Calu3 (cell line): Measurements from ENCODE around the gene DAP3. TPM values are rescaled to one million over a fixed set of nuclear protein-coding genes. Genes with fewer than 3 reads are reported as not detected.

Experiments used
- BruUV-seq: library from RNA; stranded (reverse); fragments of 400-500 nt; replicated peaks from 2 replicates; lab custom pipeline; 2021; lab: Mats Ljungman, UMichigan
- CTCF ChIA-PET: fragments of 300-600 bp; sonication (Branson Sonifier 250); formaldehyde crosslinking; loops from one replicate; lab custom pipeline; 2022; ENCODE audit warnings: antibody characterized with exemption; lab: Charles Lee
- DNase-seq: peaks from one replicate; pipeline ENCODE4 v3.0.0; 2022
- H3K27ac Mint-ChIP-seq: one replicate; pipeline ENCODE4 v1.8.0; 2022; ENCODE audit warnings: mixed read lengths; ENCODE audit not compliant: unreplicated experiment
- H3K27me3 Mint-ChIP-seq: one replicate; pipeline ENCODE4 v1.8.0; 2022; ENCODE audit warnings: mixed read lengths; ENCODE audit not compliant: unreplicated experiment
- H3K36me3 Mint-ChIP-seq: one replicate; pipeline ENCODE4 v1.8.0; 2022; ENCODE audit warnings: mild to moderate bottlenecking, moderate library complexity, mixed read lengths; ENCODE audit not compliant: insufficient read depth, unreplicated experiment
- H3K4me1 Mint-ChIP-seq: one replicate; pipeline ENCODE4 v1.8.0; 2022; ENCODE audit warnings: mild to moderate bottlenecking, low read depth, mixed read lengths; ENCODE audit not compliant: unreplicated experiment
- H3K4me3 Mint-ChIP-seq: one replicate; pipeline ENCODE4 v1.8.0; 2022; ENCODE audit warnings: mild to moderate bottlenecking, low read depth, moderate library complexity, mixed read lengths; ENCODE audit not compliant: unreplicated experiment
- H3K9me3 Mint-ChIP-seq: one replicate; pipeline ENCODE4 v1.8.0; 2022; ENCODE audit warnings: low read depth, mixed read lengths; ENCODE audit not compliant: unreplicated experiment
- CTCF ChIP-seq: fragments of 200-600 bp; IDR thresholded peaks from one replicate; pipeline ENCODE4 v1.8.0; 2022; ENCODE audit warnings: antibody characterized with exemption; ENCODE audit not compliant: unreplicated experiment
- intact Hi-C: fragments of 100-400 bp; cut with micrococcal nuclease; formaldehyde crosslinking; loops from one replicate; pipeline ENCODE4 v1.10.0; 2022; ENCODE audit not compliant: unreplicated experiment
- total RNA-seq: library from RNA; stranded (reverse); gene quantifications from 2 replicates; pipeline ENCODE4 v1.2.3, GENCODE V29; 2022

DAP3 gene
- total RNA-seq, 1 experiment from 2014 or later: 199 TPM

- CTCF ChIA-PET: no interaction called here
- Mint-ChIP-seq H3K27ac (no peak overlapping the region), H3K4me3 (no peak overlapping the region), H3K36me3 (peaks cover 61% of the 10 kb centered on the region), H3K9me3 (peaks cover 3% of the 10 kb centered on the region), H3K27me3 (no peaks in the 10 kb centered on the region), H3K4me1 (peaks cover 34% of the 10 kb centered on the region)
- BruUV-seq: no TSS peak
- intact Hi-C loops: no loop called here
- no peak for DNase-seq
- TF ChIP-seq CTCF: no peak
Observed at GRCh38 chr1:155691992-155692528, 3.2 kb downstream of the DAP3 start.

GRCh38 chr1:155694167-155694566, 5.3 kb downstream of the DAP3 start:
- Mint-ChIP-seq H3K27me3 (no peaks in the 10 kb centered on the region), H3K4me3 (no peak overlapping the region), H3K4me1 (peaks cover 55% of the 10 kb centered on the region), H3K9me3 (peaks cover 3% of the 10 kb centered on the region), H3K27ac (peak overlapping the region; percentile 27), H3K36me3 (peaks cover 47% of the 10 kb centered on the region)
- DNase-seq: no peak
- no peak for TF ChIP-seq CTCF
- no TSS peak for BruUV-seq
- intact Hi-C loops: no loop called here
- CTCF ChIA-PET: no interaction called here

- peaks cover 38% of the 10 kb centered on the region for H3K36me3 Mint-ChIP-seq
- intact Hi-C loops: no loop called here
- H3K9me3 Mint-ChIP-seq: peaks cover 3% of the 10 kb centered on the region
- BruUV-seq: no TSS peak
- CTCF ChIA-PET: no interaction called here
- TF ChIP-seq CTCF: no peak
- no peak overlapping the region for H3K4me3 Mint-ChIP-seq
- DNase-seq: no peak
- no peaks in the 10 kb centered on the region for H3K27me3 Mint-ChIP-seq
- H3K27ac Mint-ChIP-seq: peak overlapping the region; percentile 27
- H3K4me1 Mint-ChIP-seq: peaks cover 55% of the 10 kb centered on the region
Observed at GRCh38 chr1:155695072-155695471, 6.2 kb downstream of the DAP3 start.

GRCh38 chr1:155695608-155696007, 6.7 kb downstream of the DAP3 start:
- no peak for DNase-seq
- no peaks in the 10 kb centered on the region for H3K27me3 Mint-ChIP-seq
- intact Hi-C loops: no loop called here
- peaks cover 3% of the 10 kb centered on the region for H3K9me3 Mint-ChIP-seq
- BruUV-seq: no TSS peak
- CTCF ChIA-PET: interaction anchor here (0.6 kb wide), 1 partner anchor 420 kb away, joined by 4 read pairs; no protein-coding TSS in a partner anchor
- no peak for TF ChIP-seq CTCF
- no peak overlapping the region for H3K27ac Mint-ChIP-seq
- no peak overlapping the region for H3K4me3 Mint-ChIP-seq
- H3K4me1 Mint-ChIP-seq: peaks cover 55% of the 10 kb centered on the region
- peaks cover 33% of the 10 kb centered on the region for H3K36me3 Mint-ChIP-seq
